ENCODE measurements around the gene HIVEP1. TPM values are rescaled to one million over a fixed set of nuclear protein-coding genes. Genes with fewer than 3 reads are reported as not detected.

HIVEP1 gene
- total RNA-seq, 3 donors from 2014 or later (not counting 1 experiment from before 2014, with no cell fraction given), result 26.3 to 37.9 (median 28.4) TPM

- H3K36me3 ChIP-seq (ENCODE audit: control insufficient read depth, insufficient read depth, low read length), result no peaks in the 10 kb centered on the region
- DNase-seq, result no peak
- Mint-ChIP-seq H3K9me3 (peaks cover 3 to 16% of the 10 kb centered on the region in 2 donors), H3K27ac (no peak overlapping the region), H3K27me3 (ENCODE audit: low read depth in 2 of 2) (no peaks in the 10 kb centered on the region), H3K4me1 (peaks cover 41 to 55% of the 10 kb centered on the region in 2 donors), H3K36me3 (peaks cover 24% of the 10 kb centered on the region), H3K4me3 (no peak overlapping the region)
- TF ChIP-seq, protein P1, sequence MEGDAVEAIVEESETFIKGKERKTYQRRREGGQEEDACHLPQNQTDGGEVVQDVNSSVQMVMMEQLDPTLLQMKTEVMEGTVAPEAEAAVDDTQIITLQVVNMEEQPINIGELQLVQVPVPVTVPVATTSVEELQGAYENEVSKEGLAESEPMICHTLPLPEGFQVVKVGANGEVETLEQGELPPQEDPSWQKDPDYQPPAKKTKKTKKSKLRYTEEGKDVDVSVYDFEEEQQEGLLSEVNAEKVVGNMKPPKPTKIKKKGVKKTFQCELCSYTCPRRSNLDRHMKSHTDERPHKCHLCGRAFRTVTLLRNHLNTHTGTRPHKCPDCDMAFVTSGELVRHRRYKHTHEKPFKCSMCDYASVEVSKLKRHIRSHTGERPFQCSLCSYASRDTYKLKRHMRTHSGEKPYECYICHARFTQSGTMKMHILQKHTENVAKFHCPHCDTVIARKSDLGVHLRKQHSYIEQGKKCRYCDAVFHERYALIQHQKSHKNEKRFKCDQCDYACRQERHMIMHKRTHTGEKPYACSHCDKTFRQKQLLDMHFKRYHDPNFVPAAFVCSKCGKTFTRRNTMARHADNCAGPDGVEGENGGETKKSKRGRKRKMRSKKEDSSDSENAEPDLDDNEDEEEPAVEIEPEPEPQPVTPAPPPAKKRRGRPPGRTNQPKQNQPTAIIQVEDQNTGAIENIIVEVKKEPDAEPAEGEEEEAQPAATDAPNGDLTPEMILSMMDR (IDR thresholded peaks at IDR 0.05), result no peak
- H3K27ac ChIP-seq (ENCODE audit: low read length), result no peak overlapping the region
- no peak overlapping the region for H3K4me3 ChIP-seq (ENCODE audit: low read length)
- intact Hi-C loops (cut with micrococcal nuclease), result no loop called here
- 61% methylated on average over 2 of the region's 4 CpGs for WGBS (ENCODE audit: insufficient coverage)
- no peaks in the 10 kb centered on the region for H3K27me3 ChIP-seq (ENCODE audit: control insufficient read depth, insufficient read depth, low read length)
- no peaks in the 10 kb centered on the region for H3K9me3 ChIP-seq (ENCODE audit: control insufficient read depth, insufficient read depth, low read length)
- H3K4me1 ChIP-seq (ENCODE audit: control insufficient read depth, insufficient read depth, low read length), result peaks cover 15% of the 10 kb centered on the region
- ATAC-seq, result no peak
These were observed 21.7 kb downstream of the HIVEP1 start for GRCh38 chr6:12033770-12034169.

GRCh38 chr6:12034349-12034748 lies 22.2 kb downstream of the HIVEP1 start:
- no peak for ATAC-seq
- H3K4me1 ChIP-seq (ENCODE audit: control insufficient read depth, insufficient read depth, low read length), result peaks cover 15% of the 10 kb centered on the region
- no peaks in the 10 kb centered on the region for H3K9me3 ChIP-seq (ENCODE audit: control insufficient read depth, insufficient read depth, low read length)
- Mint-ChIP-seq H3K27ac (no peak overlapping the region), H3K36me3 (peaks cover 21% of the 10 kb centered on the region), H3K4me1 (peaks cover 46 to 58% of the 10 kb centered on the region in 2 donors), H3K9me3 (peaks cover 1 to 14% of the 10 kb centered on the region in 2 donors), H3K27me3 (ENCODE audit: low read depth in 2 of 2) (no peaks in the 10 kb centered on the region), H3K4me3 (no peak overlapping the region)
- no peaks in the 10 kb centered on the region for H3K36me3 ChIP-seq (ENCODE audit: control insufficient read depth, insufficient read depth, low read length)
- intact Hi-C loops (cut with micrococcal nuclease), result no loop called here
- TF ChIP-seq, protein P1 (IDR thresholded peaks at IDR 0.05), result no peak
- no peak overlapping the region for H3K27ac ChIP-seq (ENCODE audit: low read length)
- H3K4me3 ChIP-seq (ENCODE audit: low read length), result no peak overlapping the region
- H3K27me3 ChIP-seq (ENCODE audit: control insufficient read depth, insufficient read depth, low read length), result no peaks in the 10 kb centered on the region
- 95% methylated on average over 3 of the region's 3 CpGs for WGBS (ENCODE audit: insufficient coverage)
- DNase-seq, result no peak

- H3K9me3 ChIP-seq (ENCODE audit: control insufficient read depth, insufficient read depth, low read length), result no peaks in the 10 kb centered on the region
- no peaks in the 10 kb centered on the region for H3K36me3 ChIP-seq (ENCODE audit: control insufficient read depth, insufficient read depth, low read length)
- WGBS (ENCODE audit: insufficient coverage), result 88% methylated on average over 5 of the region's 5 CpGs
- intact Hi-C loops (cut with micrococcal nuclease), result no loop called here
- peaks cover 16% of the 10 kb centered on the region for H3K36me3 Mint-ChIP-seq
- no peak overlapping the region for H3K27ac ChIP-seq (ENCODE audit: low read length)
- H3K4me1 Mint-ChIP-seq, result peaks cover 51 to 62% of the 10 kb centered on the region in 2 donors
- no peak overlapping the region for H3K27ac Mint-ChIP-seq
- no peak for DNase-seq
- peaks cover 0 to 12% of the 10 kb centered on the region in 2 donors for H3K9me3 Mint-ChIP-seq
- H3K4me3 ChIP-seq (ENCODE audit: low read length), result no peak overlapping the region
- peaks cover 15% of the 10 kb centered on the region for H3K4me1 ChIP-seq (ENCODE audit: control insufficient read depth, insufficient read depth, low read length)
- H3K4me3 Mint-ChIP-seq, result no peak overlapping the region
- no peak for ATAC-seq
- TF ChIP-seq, protein P1 (IDR thresholded peaks at IDR 0.05), result no peak
- H3K27me3 Mint-ChIP-seq (ENCODE audit: low read depth in 2 of 2), result no peaks in the 10 kb centered on the region
- H3K27me3 ChIP-seq (ENCODE audit: control insufficient read depth, insufficient read depth, low read length), result no peaks in the 10 kb centered on the region
These were observed 22.7 kb downstream of the HIVEP1 start for GRCh38 chr6:12034837-12035236.

DNA sequence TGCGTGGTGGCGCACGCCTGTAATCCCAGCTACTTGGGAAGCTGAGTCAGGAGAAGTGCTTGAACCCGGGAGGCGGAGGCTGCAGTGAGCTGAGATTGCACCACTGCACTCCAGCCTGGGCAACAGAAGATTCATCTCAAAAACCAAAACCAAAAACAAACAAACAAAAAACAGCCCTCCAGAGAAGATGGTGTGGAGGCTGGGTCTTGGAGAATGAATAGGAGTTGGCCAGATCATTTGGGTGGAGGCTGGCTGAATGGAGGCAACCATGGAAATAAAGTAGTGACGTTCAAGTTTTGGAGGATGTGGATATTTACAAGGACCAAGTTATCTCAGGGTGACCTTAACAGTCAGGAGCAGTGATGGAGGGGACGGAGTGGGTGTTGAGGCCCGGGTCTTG lies 24.7 kb downstream of the HIVEP1 start:
- intact Hi-C loops (cut with micrococcal nuclease), result no loop called here
- ATAC-seq, result no peak
- peaks cover 46 to 54% of the 10 kb centered on the region in 2 donors for H3K4me1 Mint-ChIP-seq

More for the DNA sequence above, 24.7 kb downstream of the HIVEP1 start:
- Mint-ChIP-seq H3K27me3 (ENCODE audit: low read depth in 2 of 2) (no peaks in the 10 kb centered on the region), H3K9me3 (no peaks in the 10 kb centered on the region), H3K4me3 (no peak overlapping the region), H3K36me3 (no peaks in the 10 kb centered on the region), H3K27ac (no peak overlapping the region)
- H3K4me1 ChIP-seq (ENCODE audit: control insufficient read depth, insufficient read depth, low read length), result peaks cover 7% of the 10 kb centered on the region
- no peak overlapping the region for H3K4me3 ChIP-seq (ENCODE audit: low read length)
- no peak overlapping the region for H3K27ac ChIP-seq (ENCODE audit: low read length)
- WGBS (ENCODE audit: insufficient coverage), result 96% methylated on average over 8 of the region's 8 CpGs
- no peaks in the 10 kb centered on the region for H3K9me3 ChIP-seq (ENCODE audit: control insufficient read depth, insufficient read depth, low read length)
- TF ChIP-seq, protein P1 (IDR thresholded peaks at IDR 0.05), result no peak
- H3K36me3 ChIP-seq (ENCODE audit: control insufficient read depth, insufficient read depth, low read length), result no peaks in the 10 kb centered on the region
- DNase-seq, result no peak
- H3K27me3 ChIP-seq (ENCODE audit: control insufficient read depth, insufficient read depth, low read length), result no peaks in the 10 kb centered on the region

Measured in natural killer cell (primary cell).